ACC112 (cell line): ENCODE measurements around the gene F2RL3.

Source experiments
- H2AFZ ChIP-seq: fragments of 200-600 bp; sonication (generic); one replicate; pipeline ENCODE4 v1.6.0; 2017; ENCODE audit warnings: antibody characterized with exemption, low read length; ENCODE audit not compliant: unreplicated experiment
- H3K27ac ChIP-seq: fragments of 200-600 bp; sonication (generic); 2 replicates; pipeline ENCODE4 v1.5.1; 2014; ENCODE audit warnings: low read depth, mild to moderate bottlenecking, antibody characterized with exemption, low read length, moderate library complexity
- H3K27me3 ChIP-seq: fragments of 200-600 bp; sonication (generic); 2 replicates; pipeline ENCODE4 v1.6.1; 2014; ENCODE audit warnings: mild to moderate bottlenecking, antibody characterized with exemption, low read length, moderate library complexity, mixed read lengths; ENCODE audit not compliant: insufficient read depth
- H3K36me3 ChIP-seq: fragments of 200-600 bp; sonication (generic); 2 replicates; pipeline ENCODE4 v1.6.1; 2016; ENCODE audit warnings: mild to moderate bottlenecking, antibody characterized with exemption, low read length, moderate library complexity, mixed read lengths; ENCODE audit not compliant: insufficient read depth
- H3K4me1 ChIP-seq: fragments of 200-600 bp; sonication (generic); one replicate; pipeline ENCODE4 v1.6.1; 2016; ENCODE audit warnings: low read length, mixed read lengths; ENCODE audit not compliant: insufficient read depth, unreplicated experiment, control insufficient read depth
- H3K4me3 ChIP-seq: fragments of 200-600 bp; sonication (generic); 2 replicates; pipeline ENCODE4 v1.5.1; 2014; ENCODE audit warnings: mild to moderate bottlenecking, low read depth, low read length
- H3K79me2 ChIP-seq: fragments of 200-600 bp; sonication (generic); one replicate; pipeline ENCODE4 v1.6.0; 2016; ENCODE audit warnings: low read length; ENCODE audit not compliant: control insufficient read depth, unreplicated experiment, insufficient read depth

Gene F2RL3

GRCh38 chr19:16886305-16886880 lies 2.4 kb upstream of the F2RL3 start:
- Histone ChIP-seq H2AFZ (no peak overlapping the region), H3K4me3 (no peak overlapping the region), H3K4me1 (peaks cover 6% of the 10 kb centered on the region), H3K27me3 (no peaks in the 10 kb centered on the region), H3K36me3 (no peaks in the 10 kb centered on the region), H3K27ac (peak overlapping the region; percentile 74), H3K79me2 (no peaks in the 10 kb centered on the region)

GRCh38 chr19:16887353-16888265 lies 1.2 kb upstream of the F2RL3 start:
- H3K36me3 ChIP-seq: no peaks in the 10 kb centered on the region
- H2AFZ ChIP-seq: no peak overlapping the region
- peaks cover 6% of the 10 kb centered on the region for H3K4me1 ChIP-seq
- H3K4me3 ChIP-seq: no peak overlapping the region
- no peaks in the 10 kb centered on the region for H3K27me3 ChIP-seq
- no peaks in the 10 kb centered on the region for H3K79me2 ChIP-seq
- H3K27ac ChIP-seq: peak overlapping the region; percentile 45; the same call in 1 of the 2 replicates

- peaks cover 6% of the 10 kb centered on the region for H3K4me1 ChIP-seq
- H3K27ac ChIP-seq: no peak overlapping the region
- no peaks in the 10 kb centered on the region for H3K79me2 ChIP-seq
- no peaks in the 10 kb centered on the region for H3K27me3 ChIP-seq
- H3K36me3 ChIP-seq: no peaks in the 10 kb centered on the region
- no peak overlapping the region for H2AFZ ChIP-seq
- no peak overlapping the region for H3K4me3 ChIP-seq
These were observed 625 bp downstream of the F2RL3 start for GRCh38 chr19:16889366-16889882.

GRCh38 chr19:16889883-16890460 lies 1.2 kb downstream of the F2RL3 start:
- Histone ChIP-seq H3K27me3 (no peaks in the 10 kb centered on the region), H3K27ac (no peak overlapping the region), H3K36me3 (no peaks in the 10 kb centered on the region), H2AFZ (no peak overlapping the region), H3K79me2 (no peaks in the 10 kb centered on the region), H3K4me3 (no peak overlapping the region), H3K4me1 (peaks cover 6% of the 10 kb centered on the region)

GRCh38 chr19:16890461-16891184 lies 1.8 kb downstream of the F2RL3 start:
- no peak overlapping the region for H2AFZ ChIP-seq
- peaks cover 6% of the 10 kb centered on the region for H3K4me1 ChIP-seq
- H3K27ac ChIP-seq: no peak overlapping the region

GRCh38 chr19:16891696-16892382 lies 3.0 kb downstream of the F2RL3 start:
- no peaks in the 10 kb centered on the region for H3K79me2 ChIP-seq
- H3K4me3 ChIP-seq: no peak overlapping the region
- H3K36me3 ChIP-seq: no peaks in the 10 kb centered on the region
- H3K27me3 ChIP-seq: no peaks in the 10 kb centered on the region
- no peak overlapping the region for H3K27ac ChIP-seq
- H2AFZ ChIP-seq: no peak overlapping the region
- no peaks in the 10 kb centered on the region for H3K4me1 ChIP-seq

More at GRCh38 chr19:16890461-16891184, 1.8 kb downstream of the F2RL3 start:
- Histone ChIP-seq H3K79me2 (no peaks in the 10 kb centered on the region), H3K4me3 (no peak overlapping the region), H3K27me3 (no peaks in the 10 kb centered on the region), H3K36me3 (no peaks in the 10 kb centered on the region)

GRCh38 chr19:16892436-16892835 lies 3.6 kb downstream of the F2RL3 start:
- Histone ChIP-seq H3K79me2 (no peaks in the 10 kb centered on the region), H2AFZ (no peak overlapping the region), H3K27ac (no peak overlapping the region), H3K36me3 (no peaks in the 10 kb centered on the region), H3K27me3 (no peaks in the 10 kb centered on the region), H3K4me1 (no peaks in the 10 kb centered on the region), H3K4me3 (no peak overlapping the region)

GRCh38 chr19:16892868-16893685 lies 4.3 kb downstream of the F2RL3 start:
- no peak overlapping the region for H2AFZ ChIP-seq
- H3K27me3 ChIP-seq: no peaks in the 10 kb centered on the region
- H3K27ac ChIP-seq: no peak overlapping the region
- no peaks in the 10 kb centered on the region for H3K79me2 ChIP-seq
- no peaks in the 10 kb centered on the region for H3K4me1 ChIP-seq
- no peak overlapping the region for H3K4me3 ChIP-seq
- H3K36me3 ChIP-seq: no peaks in the 10 kb centered on the region

GRCh38 chr19:16893686-16893989 lies 4.8 kb downstream of the F2RL3 start:
- no peaks in the 10 kb centered on the region for H3K27me3 ChIP-seq
- no peak overlapping the region for H3K4me3 ChIP-seq
- H3K27ac ChIP-seq: no peak overlapping the region
- H3K36me3 ChIP-seq: no peaks in the 10 kb centered on the region
- H3K79me2 ChIP-seq: no peaks in the 10 kb centered on the region
- H3K4me1 ChIP-seq: no peaks in the 10 kb centered on the region
- H2AFZ ChIP-seq: no peak overlapping the region
